ENCODE measurements around the gene CWC27.

CWC27 gene

GRCh38 chr5:65035211-65036206, 266.8 kb downstream of the CWC27 start (continued):
- TF ChIP-seq ZNF366 (tag by site-specific recombination; conservative IDR thresholded peaks at IDR 0.05) (peak; percentile 73), ZNF843 (tag by site-specific recombination; IDR thresholded peaks at IDR 0.05) (peak; percentile 84), ZNF596 (tag by site-specific recombination; IDR thresholded peaks at IDR 0.05) (no peak), ZNF2 (tag by site-specific recombination; IDR thresholded peaks at IDR 0.05) (peak; percentile 82), ZNF585B (tag by site-specific recombination; IDR thresholded peaks at IDR 0.05) (no peak), ZNF140 (tag by site-specific recombination; IDR thresholded peaks at IDR 0.05) (no peak), ZNF626 (tag by site-specific recombination; IDR thresholded peaks at IDR 0.05) (no peak), KLF9 (tag by site-specific recombination; IDR thresholded peaks at IDR 0.05; ENCODE audit: low read depth) (peak; percentile 87), SCRT1 (tag by site-specific recombination; IDR thresholded peaks at IDR 0.05; ENCODE audit: borderline replicate concordance) (no peak), ZNF157 (tag by site-specific recombination; IDR thresholded peaks at IDR 0.05) (no peak), GFI1B (tag by site-specific recombination; IDR thresholded peaks at IDR 0.05) (peak; percentile 76), ZNF266 (tag by site-specific recombination; IDR thresholded peaks at IDR 0.05; ENCODE audit: low read depth) (no peak), ZFHX2 (tag by site-specific recombination; conservative IDR thresholded peaks at IDR 0.05) (peak; percentile 80), MYNN (tag by site-specific recombination; IDR thresholded peaks at IDR 0.05; ENCODE audit: borderline replicate concordance) (no peak), ZNF211 (tag by site-specific recombination; IDR thresholded peaks at IDR 0.05; ENCODE audit: low read depth) (no peak), ZXDB (tag by site-specific recombination; IDR thresholded peaks at IDR 0.05) (peak; percentile 90; the same call in 1 of the 2 replicates), ZNF16 (tag by site-specific recombination; IDR thresholded peaks at IDR 0.05; ENCODE audit: low read depth) (no peak), ZNF677 (tag by site-specific recombination; IDR thresholded peaks at IDR 0.05) (no peak), ZNF114 (tag by site-specific recombination; IDR thresholded peaks at IDR 0.05) (no peak), ZNF645 (tag by site-specific recombination; IDR thresholded peaks at IDR 0.05) (no peak), MZF1 (tag by site-specific recombination; IDR thresholded peaks at IDR 0.05; ENCODE audit: borderline replicate concordance) (0 out of 2 replicates have a peak, but pooled peaks have one; percentile 31), ZNF133 (tag by site-specific recombination; IDR thresholded peaks at IDR 0.05) (no peak; the same call in 1 of the 2 replicates), ZNF707 (tag by site-specific recombination; IDR thresholded peaks at IDR 0.05) (no peak), ZNF510 (tag by site-specific recombination; IDR thresholded peaks at IDR 0.05; ENCODE audit: insufficient replicate concordance) (no peak), ZNF121 (tag by site-specific recombination; IDR thresholded peaks at IDR 0.05) (no peak), ZNF561 (tag by site-specific recombination; IDR thresholded peaks at IDR 0.05; ENCODE audit: borderline replicate concordance) (peak; percentile 80; the same call in 1 of the 2 replicates), HOXC10 (CRISPR knock-in tag; IDR thresholded peaks at IDR 0.05) (no peak), GLIS1 (tag by site-specific recombination; IDR thresholded peaks at IDR 0.05) (peak; percentile 85), WT1 (tag by site-specific recombination; IDR thresholded peaks at IDR 0.05) (peak; percentile 80), SCRT2 (tag by site-specific recombination; IDR thresholded peaks at IDR 0.05) (peak; percentile 39; the same call in 1 of the 2 replicates), ZNF10 (tag by site-specific recombination; IDR thresholded peaks at IDR 0.05) (peak; percentile 8; the same call in 1 of the 2 replicates)
- TF ChIP-seq, protein P1, sequence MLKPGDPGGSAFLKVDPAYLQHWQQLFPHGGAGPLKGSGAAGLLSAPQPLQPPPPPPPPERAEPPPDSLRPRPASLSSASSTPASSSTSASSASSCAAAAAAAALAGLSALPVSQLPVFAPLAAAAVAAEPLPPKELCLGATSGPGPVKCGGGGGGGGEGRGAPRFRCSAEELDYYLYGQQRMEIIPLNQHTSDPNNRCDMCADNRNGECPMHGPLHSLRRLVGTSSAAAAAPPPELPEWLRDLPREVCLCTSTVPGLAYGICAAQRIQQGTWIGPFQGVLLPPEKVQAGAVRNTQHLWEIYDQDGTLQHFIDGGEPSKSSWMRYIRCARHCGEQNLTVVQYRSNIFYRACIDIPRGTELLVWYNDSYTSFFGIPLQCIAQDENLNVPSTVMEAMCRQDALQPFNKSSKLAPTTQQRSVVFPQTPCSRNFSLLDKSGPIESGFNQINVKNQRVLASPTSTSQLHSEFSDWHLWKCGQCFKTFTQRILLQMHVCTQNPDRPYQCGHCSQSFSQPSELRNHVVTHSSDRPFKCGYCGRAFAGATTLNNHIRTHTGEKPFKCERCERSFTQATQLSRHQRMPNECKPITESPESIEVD (tag by site-specific recombination; IDR thresholded peaks at IDR 0.05) = peak; percentile 61; the same call in 1 of the 2 replicates
- TF ChIP-seq, protein P2, sequence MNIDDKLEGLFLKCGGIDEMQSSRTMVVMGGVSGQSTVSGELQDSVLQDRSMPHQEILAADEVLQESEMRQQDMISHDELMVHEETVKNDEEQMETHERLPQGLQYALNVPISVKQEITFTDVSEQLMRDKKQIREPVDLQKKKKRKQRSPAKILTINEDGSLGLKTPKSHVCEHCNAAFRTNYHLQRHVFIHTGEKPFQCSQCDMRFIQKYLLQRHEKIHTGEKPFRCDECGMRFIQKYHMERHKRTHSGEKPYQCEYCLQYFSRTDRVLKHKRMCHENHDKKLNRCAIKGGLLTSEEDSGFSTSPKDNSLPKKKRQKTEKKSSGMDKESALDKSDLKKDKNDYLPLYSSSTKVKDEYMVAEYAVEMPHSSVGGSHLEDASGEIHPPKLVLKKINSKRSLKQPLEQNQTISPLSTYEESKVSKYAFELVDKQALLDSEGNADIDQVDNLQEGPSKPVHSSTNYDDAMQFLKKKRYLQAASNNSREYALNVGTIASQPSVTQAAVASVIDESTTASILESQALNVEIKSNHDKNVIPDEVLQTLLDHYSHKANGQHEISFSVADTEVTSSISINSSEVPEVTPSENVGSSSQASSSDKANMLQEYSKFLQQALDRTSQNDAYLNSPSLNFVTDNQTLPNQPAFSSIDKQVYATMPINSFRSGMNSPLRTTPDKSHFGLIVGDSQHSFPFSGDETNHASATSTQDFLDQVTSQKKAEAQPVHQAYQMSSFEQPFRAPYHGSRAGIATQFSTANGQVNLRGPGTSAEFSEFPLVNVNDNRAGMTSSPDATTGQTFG (tag by site-specific recombination; IDR thresholded peaks at IDR 0.05; ENCODE audit: borderline replicate concordance) = no peak
- TF ChIP-seq, protein P3, sequence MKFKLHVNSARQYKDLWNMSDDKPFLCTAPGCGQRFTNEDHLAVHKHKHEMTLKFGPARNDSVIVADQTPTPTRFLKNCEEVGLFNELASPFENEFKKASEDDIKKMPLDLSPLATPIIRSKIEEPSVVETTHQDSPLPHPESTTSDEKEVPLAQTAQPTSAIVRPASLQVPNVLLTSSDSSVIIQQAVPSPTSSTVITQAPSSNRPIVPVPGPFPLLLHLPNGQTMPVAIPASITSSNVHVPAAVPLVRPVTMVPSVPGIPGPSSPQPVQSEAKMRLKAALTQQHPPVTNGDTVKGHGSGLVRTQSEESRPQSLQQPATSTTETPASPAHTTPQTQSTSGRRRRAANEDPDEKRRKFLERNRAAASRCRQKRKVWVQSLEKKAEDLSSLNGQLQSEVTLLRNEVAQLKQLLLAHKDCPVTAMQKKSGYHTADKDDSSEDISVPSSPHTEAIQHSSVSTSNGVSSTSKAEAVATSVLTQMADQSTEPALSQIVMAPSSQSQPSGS (tag by site-specific recombination; IDR thresholded peaks at IDR 0.05; ENCODE audit: low read depth) = peak; percentile 99
